HEK293 (cell line): ENCODE data around the gene RAD52.

ENCODE experiments used
- CTCF ChIA-PET: fragments of 350-600 bp; formaldehyde crosslinking; extraction: SDS; loops from one replicate; lab custom pipeline; 2021; ENCODE audit warnings: antibody characterized with exemption; lab: Yijun Ruan, JAX
- POLR2A ChIA-PET: fragments of 300-600 bp; formaldehyde crosslinking; extraction: SDS; loops from one replicate; lab custom pipeline; 2020; ENCODE audit warnings: antibody characterized with exemption, inconsistent platforms; lab: Yijun Ruan, JAX
- H3K27ac ChIP-seq: fragments of 200-500 bp; sonication (Bioruptor generic); 2 replicates; pipeline ENCODE4 v1.5.1; 2014; ENCODE audit warnings: low read depth, low read length, control low read depth, inconsistent platforms; ENCODE audit errors: extremely low read depth
- H3K36me3 ChIP-seq, 2 experiments: fragments of 200-500 bp in 1 of 2; sonication (Bioruptor generic) in 1 of 2; 1 replicate in 1 of 2; 2 replicates in 1 of 2; pipeline ENCODE4 v1.5.1; 2014 to 2017; ENCODE audit warnings: inconsistent platforms in 2 of 2, low read length in 2 of 2; ENCODE audit not compliant: control insufficient read depth in 2 of 2, insufficient read depth in 1 of 2
- H3K4me1 ChIP-seq: fragments of 200-500 bp; sonication (Bioruptor generic); 2 replicates; pipeline ENCODE4 v1.5.1; 2014; ENCODE audit warnings: mild to moderate bottlenecking, low read length, inconsistent platforms; ENCODE audit not compliant: control insufficient read depth, insufficient read depth
- H3K4me3 ChIP-seq: 2 replicates; pipeline ENCODE4 v1.5.1; 2011; ENCODE audit warnings: low read depth, mild to moderate bottlenecking, control low read depth, low read length, moderate library complexity
- H3K9me3 ChIP-seq: fragments of 200-500 bp; sonication (Bioruptor generic); 2 replicates; pipeline ENCODE4 v1.5.1; 2014; ENCODE audit warnings: low read depth, low read length, inconsistent platforms; ENCODE audit not compliant: control insufficient read depth, insufficient read depth
- IKZF3 ChIP-seq: fragments of 450-650 bp; IDR thresholded peaks from 2 replicates; pipeline ENCODE4 v1.5.0; 2018; ENCODE audit warnings: missing biosample characterization, mild to moderate bottlenecking, missing genetic modification characterization, moderate library complexity
- MYNN ChIP-seq: fragments of 450-650 bp; formaldehyde crosslinking; IDR thresholded peaks from 2 replicates; pipeline ENCODE4 v1.5.1; 2016; ENCODE audit warnings: missing biosample characterization, missing genetic modification characterization, borderline replicate concordance
- MZF1 ChIP-seq: fragments of 450-650 bp; formaldehyde crosslinking; IDR thresholded peaks from 2 replicates; pipeline ENCODE4 v1.5.1; 2017; ENCODE audit warnings: missing biosample characterization, missing genetic modification characterization, borderline replicate concordance
- OVOL3 ChIP-seq: fragments of 450-650 bp; formaldehyde crosslinking; IDR thresholded peaks from 2 replicates; pipeline ENCODE4 v1.5.1; 2016; ENCODE audit warnings: missing biosample characterization, missing genetic modification characterization
- PRDM1 ChIP-seq: fragments of 450-650 bp; formaldehyde crosslinking; IDR thresholded peaks from 2 replicates; pipeline ENCODE4; 2016; ENCODE audit warnings: missing biosample characterization, missing genetic modification characterization
- SP7 ChIP-seq: fragments of 450-650 bp; formaldehyde crosslinking; IDR thresholded peaks from 2 replicates; pipeline ENCODE4 v1.5.1; 2016; ENCODE audit warnings: missing biosample characterization, missing genetic modification characterization
- ZBTB21 ChIP-seq: fragments of 450-650 bp; formaldehyde crosslinking; IDR thresholded peaks from 2 replicates; pipeline ENCODE4 v1.5.1; 2017; ENCODE audit warnings: missing biosample characterization, missing genetic modification characterization
- ZBTB26 ChIP-seq: fragments of 450-650 bp; formaldehyde crosslinking; optimal IDR thresholded peaks from 2 replicates; pipeline ENCODE3; 2016; ENCODE audit warnings: missing biosample characterization, mild to moderate bottlenecking, missing genetic modification characterization
- ZBTB8A ChIP-seq: fragments of 450-650 bp; formaldehyde crosslinking; IDR thresholded peaks from 2 replicates; pipeline ENCODE4 v1.5.1; 2016; ENCODE audit warnings: missing biosample characterization, missing genetic modification characterization
- ZNF114 ChIP-seq: fragments of 450-650 bp; formaldehyde crosslinking; IDR thresholded peaks from 2 replicates; pipeline ENCODE4 v1.5.0; 2017; ENCODE audit warnings: missing biosample characterization, missing genetic modification characterization
- ZNF132 ChIP-seq: fragments of 450-650 bp; formaldehyde crosslinking; IDR thresholded peaks from 2 replicates; pipeline ENCODE4 v1.5.1; 2017; ENCODE audit warnings: missing biosample characterization, missing genetic modification characterization, borderline replicate concordance
- ZNF138 ChIP-seq: fragments of 450-650 bp; formaldehyde crosslinking; IDR thresholded peaks from 2 replicates; pipeline ENCODE4 v1.5.1; 2016; ENCODE audit warnings: missing biosample characterization, missing genetic modification characterization, borderline replicate concordance
- ZNF2 ChIP-seq: fragments of 450-650 bp; formaldehyde crosslinking; IDR thresholded peaks from 2 replicates; pipeline ENCODE4 v1.5.1; 2016; ENCODE audit warnings: missing biosample characterization, missing genetic modification characterization
- ZNF24 ChIP-seq: fragments of 450-650 bp; formaldehyde crosslinking; IDR thresholded peaks from 2 replicates; pipeline ENCODE4 v1.5.1; 2016; ENCODE audit warnings: missing biosample characterization, missing genetic modification characterization
- ZNF354C ChIP-seq: fragments of 450-650 bp; formaldehyde crosslinking; IDR thresholded peaks from 2 replicates; pipeline ENCODE4 v1.5.1; 2016; ENCODE audit warnings: missing biosample characterization, missing genetic modification characterization, low read depth, borderline replicate concordance
- ZNF37A ChIP-seq: fragments of 450-650 bp; IDR thresholded peaks from 2 replicates; pipeline ENCODE4 v1.5.1; 2018; ENCODE audit warnings: missing biosample characterization, missing genetic modification characterization
- ZNF426 ChIP-seq: fragments of 450-650 bp; formaldehyde crosslinking; IDR thresholded peaks from 2 replicates; pipeline ENCODE4 v1.5.1; 2017; ENCODE audit warnings: missing biosample characterization, missing genetic modification characterization, mild to moderate bottlenecking, inconsistent platforms, moderate library complexity
- ZNF501 ChIP-seq: fragments of 450-650 bp; formaldehyde crosslinking; IDR thresholded peaks from 2 replicates; pipeline ENCODE4 v1.5.1; 2016; ENCODE audit warnings: missing biosample characterization, missing genetic modification characterization
- ZNF558 ChIP-seq: fragments of 450-650 bp; formaldehyde crosslinking; IDR thresholded peaks from 2 replicates; pipeline ENCODE4 v1.5.1; 2016; ENCODE audit warnings: missing biosample characterization, missing genetic modification characterization
- ZNF561 ChIP-seq: fragments of 450-650 bp; IDR thresholded peaks from 2 replicates; pipeline ENCODE4 v1.5.1; 2018; ENCODE audit warnings: missing biosample characterization, missing genetic modification characterization, borderline replicate concordance
- ZNF585B ChIP-seq: fragments of 450-650 bp; formaldehyde crosslinking; IDR thresholded peaks from 2 replicates; pipeline ENCODE4 v1.5.1; 2016; ENCODE audit warnings: missing biosample characterization, missing genetic modification characterization
- ZNF621 ChIP-seq: fragments of 450-650 bp; formaldehyde crosslinking; IDR thresholded peaks from 2 replicates; pipeline ENCODE4 v1.5.1; 2017; ENCODE audit warnings: missing biosample characterization, missing genetic modification characterization
- ZNF629 ChIP-seq: fragments of 450-650 bp; formaldehyde crosslinking; IDR thresholded peaks from 2 replicates; pipeline ENCODE4 v1.5.1; 2017; ENCODE audit warnings: missing biosample characterization, missing genetic modification characterization
- ZNF830 ChIP-seq: fragments of 450-650 bp; IDR thresholded peaks from 2 replicates; pipeline ENCODE4 v1.5.0; 2018; ENCODE audit warnings: missing biosample characterization, missing genetic modification characterization, low read depth, mild to moderate bottlenecking, moderate library complexity
- ZSCAN18 ChIP-seq: fragments of 450-650 bp; formaldehyde crosslinking; IDR thresholded peaks from 2 replicates; pipeline ENCODE4 v1.5.1; 2016; ENCODE audit warnings: missing biosample characterization, missing genetic modification characterization
- ZSCAN4 ChIP-seq: fragments of 450-650 bp; formaldehyde crosslinking; IDR thresholded peaks from 2 replicates; pipeline ENCODE4 v1.5.1; 2017; ENCODE audit warnings: missing biosample characterization, missing genetic modification characterization

Gene RAD52

GRCh38 chr12:905261-906031, 44.0 kb downstream of the RAD52 start (continued):
- TF ChIP-seq ZBTB8A (tag by site-specific recombination), result no peak
- TF ChIP-seq SP7 (tag by site-specific recombination), result no peak
- no peak for TF ChIP-seq ZNF426
- no peak for TF ChIP-seq ZBTB26 (tag by site-specific recombination)
- no peak for TF ChIP-seq PRDM1 (tag by site-specific recombination)
- TF ChIP-seq ZNF585B, result no peak
- TF ChIP-seq ZNF2 (tag by site-specific recombination), result no peak
- no peak for TF ChIP-seq ZNF558 (tag by site-specific recombination)

GRCh38 chr12:904010-904414, 45.5 kb downstream of the RAD52 start:
- no peaks in the 10 kb centered on the region for H3K9me3 ChIP-seq
- H3K36me3 ChIP-seq, result peaks cover 59 to 96% of the 10 kb centered on the region in 2 experiments
- H3K4me1 ChIP-seq, result no peaks in the 10 kb centered on the region
- ChIA-PET POLR2A (no interaction called here), CTCF (interaction anchor here (0.6 to 1.3 kb wide), 2 partner anchors 334 to 802 kb away, joined by 3 read pairs; no protein-coding TSS in a partner anchor)
- H3K4me3 ChIP-seq, result no peak overlapping the region
- H3K27ac ChIP-seq, result no peak overlapping the region
- TF ChIP-seq ZNF114 (tag by site-specific recombination) (no peak), ZNF24 (tag by site-specific recombination) (no peak), OVOL3 (no peak), ZNF138 (tag by site-specific recombination) (no peak), ZNF629 (no peak), IKZF3 (tag by site-specific recombination) (no peak), MYNN (tag by site-specific recombination) (no peak), ZNF561 (tag by site-specific recombination) (no peak), ZSCAN4 (tag by site-specific recombination) (no peak), ZNF830 (tag by site-specific recombination) (no peak), ZNF354C (tag by site-specific recombination) (no peak), ZNF501 (no peak), MZF1 (tag by site-specific recombination) (no peak), ZNF37A (tag by site-specific recombination) (no peak), ZNF132 (tag by site-specific recombination) (no peak), ZNF621 (tag by site-specific recombination) (no peak), ZSCAN18 (tag by site-specific recombination) (no peak), ZBTB21 (no peak), ZBTB26 (tag by site-specific recombination) (no peak)
- TF ChIP-seq, all 188 proteins: peak for 0
